Natural killer cell (primary cell): ENCODE measurements around the gene KIRREL3. TPM values are rescaled to one million over a fixed set of nuclear protein-coding genes. Genes with fewer than 3 reads are reported as not detected.

Experiments used
- ATAC-seq, 3 donors: fragments of 150-1000 bp in 2 of 3; fragments of 200-7000 bp in 1 of 3; cut with Tn5 transposase; 1 replicate in 1 of 3; 2 replicates in 2 of 3; pipeline ENCODE4 v1.10.0; 2021; ENCODE audit warnings: mild to moderate bottlenecking in 2 of 3, moderate library complexity in 2 of 3
- DNase-seq, 2 donors: peaks; one replicate each; pipeline versions ENCODE4 v3.0.0 to v3.0.0-alpha.2; 2013 to 2021; ENCODE audit warnings: mixed read lengths in 1 of 2
- H3K27ac ChIP-seq: one replicate; pipeline ENCODE4 v1.5.1; 2013; ENCODE audit warnings: mild to moderate bottlenecking, low read length
- H3K27me3 ChIP-seq: one replicate; pipeline ENCODE4 v1.6.1; 2013; ENCODE audit warnings: low read length; ENCODE audit not compliant: control insufficient read depth, insufficient read depth
- H3K36me3 ChIP-seq: one replicate; pipeline ENCODE4 v1.6.1; 2013; ENCODE audit warnings: low read length; ENCODE audit not compliant: control insufficient read depth, insufficient read depth
- H3K4me1 ChIP-seq: one replicate; pipeline ENCODE4 v1.6.1; 2013; ENCODE audit warnings: low read length; ENCODE audit not compliant: control insufficient read depth, insufficient read depth
- H3K4me3 ChIP-seq: one replicate; pipeline ENCODE4 v1.5.1; 2013; ENCODE audit warnings: low read length
- H3K9me3 ChIP-seq: one replicate; pipeline ENCODE4 v1.6.1; 2013; ENCODE audit warnings: low read length; ENCODE audit not compliant: control insufficient read depth, insufficient read depth
- H3K27ac Mint-ChIP-seq, 2 donors: one replicate each; pipeline ENCODE4 v1.8.0; 2022; ENCODE audit warnings: mild to moderate bottlenecking in 2 of 2, mixed read lengths in 2 of 2, moderate library complexity in 1 of 2
- H3K27me3 Mint-ChIP-seq, 2 donors: one replicate each; pipeline ENCODE4 v1.8.0; 2022; ENCODE audit warnings: low read depth in 2 of 2, mixed read lengths in 2 of 2
- H3K36me3 Mint-ChIP-seq: one replicate; pipeline ENCODE4 v1.8.0; 2022; ENCODE audit warnings: mixed read lengths
- H3K4me1 Mint-ChIP-seq, 2 donors: one replicate each; pipeline ENCODE4 v1.8.0; 2022; ENCODE audit warnings: mixed read lengths in 2 of 2
- H3K4me3 Mint-ChIP-seq: one replicate; pipeline ENCODE4 v1.8.0; 2022; ENCODE audit warnings: mild to moderate bottlenecking, moderate library complexity, mixed read lengths
- H3K9me3 Mint-ChIP-seq, 2 donors: one replicate each; pipeline ENCODE4 v1.8.0; 2022; ENCODE audit warnings: mixed read lengths in 2 of 2
- WGBS: methylation state at CpG from one replicate; pipeline ENCODE4 v1.1.7; 2013; ENCODE audit warnings: missing lambda C conversion rate; ENCODE audit not compliant: insufficient coverage; 5-methylcytosine and 5-hydroxymethylcytosine counted together
- intact Hi-C: fragments of 100-400 bp; cut with micrococcal nuclease; formaldehyde crosslinking; loops from one replicate; pipeline ENCODE4 v1.14.2; 2022
- total RNA-seq, 4 donors: library from RNA; stranded (reverse); fragments of 120-200 nt in 1 of 4; gene quantifications; one replicate each; pipeline versions ENCODE4 v1.2.3 to v1.2.4, GENCODE V29; 2013 to 2022
- TF ChIP-seq, protein P1 (sequence below): fragments of 200-600 bp; IDR thresholded peaks from one replicate; pipeline ENCODE4 v1.8.0; 2022; ENCODE audit warnings: antibody characterized with exemption

Gene KIRREL3
- total RNA-seq, 3 donors from 2014 or later (not counting 1 experiment from before 2014, with no cell fraction given): not detected

DNA sequence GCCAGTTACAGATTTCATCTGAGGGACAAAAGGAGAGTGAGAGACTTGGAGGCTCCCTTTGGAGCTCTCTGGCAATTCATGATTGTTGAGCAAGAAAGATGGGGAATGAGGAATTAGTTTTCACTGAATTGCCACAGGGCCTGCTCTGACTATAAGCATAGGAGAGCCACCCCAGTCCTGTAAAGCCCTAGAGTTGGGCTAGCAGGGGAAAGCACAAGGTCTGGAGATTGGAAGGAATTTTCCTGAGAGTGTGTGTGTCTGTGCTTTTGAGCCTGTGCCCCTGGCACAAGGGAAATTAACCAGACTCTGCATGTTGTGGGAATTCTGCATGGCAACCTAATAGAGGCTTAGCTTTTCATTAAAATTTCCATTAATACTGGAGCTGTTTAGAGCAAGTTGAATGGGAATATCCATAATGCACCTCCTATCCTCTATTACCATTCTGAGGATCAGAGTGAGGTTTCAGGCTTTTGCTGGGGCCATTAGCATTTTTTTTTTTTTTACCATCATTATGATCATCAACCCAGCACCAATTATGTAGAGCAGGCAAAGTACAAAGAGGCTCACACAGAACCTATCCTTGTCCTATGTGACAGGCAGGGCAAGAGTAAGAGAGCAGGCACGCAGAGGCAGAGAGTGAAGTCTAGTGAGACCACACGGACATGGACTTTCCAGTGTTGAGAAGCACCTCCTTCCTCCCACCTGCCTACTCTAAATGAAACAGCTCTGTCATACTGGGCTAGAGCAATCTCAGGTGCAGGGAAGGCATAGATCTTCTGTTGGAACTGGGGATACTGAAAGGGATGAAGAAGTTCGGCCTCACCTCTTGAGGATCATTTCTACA lies 336.6 kb downstream of the KIRREL3 start:
- 85% methylated on average over 2 of the region's 3 CpGs for WGBS
- Histone ChIP-seq H3K36me3 (no peaks in the 10 kb centered on the region), H3K4me3 (no peak overlapping the region), H3K4me1 (no peaks in the 10 kb centered on the region), H3K27me3 (no peaks in the 10 kb centered on the region), H3K9me3 (no peaks in the 10 kb centered on the region), H3K27ac (no peak overlapping the region)
- TF ChIP-seq, protein P1, sequence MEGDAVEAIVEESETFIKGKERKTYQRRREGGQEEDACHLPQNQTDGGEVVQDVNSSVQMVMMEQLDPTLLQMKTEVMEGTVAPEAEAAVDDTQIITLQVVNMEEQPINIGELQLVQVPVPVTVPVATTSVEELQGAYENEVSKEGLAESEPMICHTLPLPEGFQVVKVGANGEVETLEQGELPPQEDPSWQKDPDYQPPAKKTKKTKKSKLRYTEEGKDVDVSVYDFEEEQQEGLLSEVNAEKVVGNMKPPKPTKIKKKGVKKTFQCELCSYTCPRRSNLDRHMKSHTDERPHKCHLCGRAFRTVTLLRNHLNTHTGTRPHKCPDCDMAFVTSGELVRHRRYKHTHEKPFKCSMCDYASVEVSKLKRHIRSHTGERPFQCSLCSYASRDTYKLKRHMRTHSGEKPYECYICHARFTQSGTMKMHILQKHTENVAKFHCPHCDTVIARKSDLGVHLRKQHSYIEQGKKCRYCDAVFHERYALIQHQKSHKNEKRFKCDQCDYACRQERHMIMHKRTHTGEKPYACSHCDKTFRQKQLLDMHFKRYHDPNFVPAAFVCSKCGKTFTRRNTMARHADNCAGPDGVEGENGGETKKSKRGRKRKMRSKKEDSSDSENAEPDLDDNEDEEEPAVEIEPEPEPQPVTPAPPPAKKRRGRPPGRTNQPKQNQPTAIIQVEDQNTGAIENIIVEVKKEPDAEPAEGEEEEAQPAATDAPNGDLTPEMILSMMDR: no peak
- no peaks in the 10 kb centered on the region for H3K36me3 Mint-ChIP-seq
- H3K27ac Mint-ChIP-seq: no peak overlapping the region
- H3K27me3 Mint-ChIP-seq: peaks cover 9 to 43% of the 10 kb centered on the region in 2 donors
- DNase-seq: no peak
- H3K4me1 Mint-ChIP-seq: no peaks in the 10 kb centered on the region
- no peak for ATAC-seq
- intact Hi-C loops: no loop called here
- no peak overlapping the region for H3K4me3 Mint-ChIP-seq
- H3K9me3 Mint-ChIP-seq: no peaks in the 10 kb centered on the region

DNA sequence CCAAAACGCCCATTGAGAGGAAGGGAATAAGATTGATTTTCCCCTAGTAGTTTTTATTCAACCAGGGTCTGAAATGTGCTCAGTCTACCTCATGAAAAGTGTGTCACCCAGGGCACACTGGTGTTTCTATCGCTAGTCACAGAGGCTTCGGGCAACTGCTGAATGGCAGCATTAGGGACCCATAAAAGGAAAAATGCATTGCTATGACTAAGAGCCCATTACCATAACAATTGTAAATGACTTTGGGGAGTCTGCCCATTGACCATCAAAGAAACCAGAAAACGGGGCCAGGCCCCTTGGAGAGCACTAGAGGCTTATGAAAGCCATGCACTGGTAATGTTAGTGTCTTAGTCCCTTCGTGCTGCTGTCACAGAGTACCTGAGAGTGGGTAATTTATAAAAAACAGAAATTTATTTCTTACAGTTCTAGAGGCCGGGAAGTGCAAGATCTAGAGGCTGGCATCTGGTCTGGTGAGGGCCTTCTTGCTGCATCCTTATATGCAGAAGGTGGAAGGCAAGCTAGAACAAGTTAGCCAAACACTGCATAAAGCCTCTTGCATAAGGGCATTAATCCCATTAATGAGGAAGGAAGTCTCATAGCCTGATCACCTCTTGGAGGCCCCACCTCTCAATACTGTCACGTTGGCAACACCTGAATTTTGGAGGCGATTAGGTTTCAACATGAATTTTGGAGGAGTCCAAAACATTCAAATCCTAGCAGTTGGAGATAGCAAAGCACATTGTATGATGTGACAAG lies 338.4 kb downstream of the KIRREL3 start:
- no peaks in the 10 kb centered on the region for H3K36me3 ChIP-seq
- no peaks in the 10 kb centered on the region for H3K4me1 Mint-ChIP-seq
- TF ChIP-seq, protein P1: no peak
- H3K27me3 Mint-ChIP-seq: peaks cover 6 to 36% of the 10 kb centered on the region in 2 donors
- WGBS: 65% methylated on average over 8 of the region's 8 CpGs
- no peak for ATAC-seq
- H3K4me3 ChIP-seq: no peak overlapping the region
- H3K4me3 Mint-ChIP-seq: no peak overlapping the region
- H3K4me1 ChIP-seq: no peaks in the 10 kb centered on the region
- H3K9me3 ChIP-seq: no peaks in the 10 kb centered on the region
- intact Hi-C loops: no loop called here
- no peaks in the 10 kb centered on the region for H3K36me3 Mint-ChIP-seq
- no peak for DNase-seq
- no peak overlapping the region for H3K27ac Mint-ChIP-seq
- no peak overlapping the region for H3K27ac ChIP-seq
- H3K9me3 Mint-ChIP-seq: no peaks in the 10 kb centered on the region
- no peaks in the 10 kb centered on the region for H3K27me3 ChIP-seq

DNA sequence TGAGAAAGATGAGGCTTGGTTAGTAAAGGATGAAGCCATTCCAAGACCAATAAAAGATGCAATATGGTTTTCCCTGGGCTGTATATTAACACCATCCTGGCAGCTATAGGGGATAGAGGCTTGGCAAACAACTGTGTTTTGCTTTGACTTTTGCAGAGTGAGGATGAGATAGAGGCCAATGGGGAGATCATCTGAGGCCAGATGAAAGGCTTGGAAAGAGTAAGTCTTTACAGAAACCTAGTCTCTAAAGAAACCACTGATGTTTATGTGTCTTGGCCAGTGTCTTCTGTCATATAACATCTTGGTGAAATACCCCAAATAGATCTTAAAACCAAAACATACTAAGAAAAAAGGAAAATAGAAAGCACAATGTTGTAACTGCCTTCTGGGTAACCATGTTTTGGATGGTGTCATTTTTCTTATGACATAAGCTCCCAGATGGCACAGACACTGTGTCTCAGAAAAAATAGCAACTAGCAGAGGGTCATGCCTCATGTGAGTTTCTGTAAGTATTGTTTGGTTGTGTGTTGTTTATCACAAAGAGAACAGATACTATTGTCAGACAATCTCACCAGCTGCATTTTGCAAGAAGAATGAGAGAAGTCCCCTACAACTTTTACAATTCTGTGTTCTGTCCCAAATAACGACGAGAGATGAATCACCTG lies 339.7 kb downstream of the KIRREL3 start:
- DNase-seq (no peak), ATAC-seq (no peak)
- peaks cover 3 to 30% of the 10 kb centered on the region in 2 donors for H3K27me3 Mint-ChIP-seq
- H3K36me3 Mint-ChIP-seq: no peaks in the 10 kb centered on the region
- no peaks in the 10 kb centered on the region for H3K27me3 ChIP-seq
- no peak overlapping the region for H3K27ac ChIP-seq
- H3K4me1 ChIP-seq: no peaks in the 10 kb centered on the region
- TF ChIP-seq, protein P1: no peak
- WGBS: 82% methylated on average over 2 of the region's 2 CpGs
- no peaks in the 10 kb centered on the region for H3K4me1 Mint-ChIP-seq
- H3K4me3 Mint-ChIP-seq: no peak overlapping the region
- H3K27ac Mint-ChIP-seq: no peak overlapping the region
- H3K9me3 Mint-ChIP-seq: no peaks in the 10 kb centered on the region
- H3K36me3 ChIP-seq: no peaks in the 10 kb centered on the region
- intact Hi-C loops: no loop called here
- no peaks in the 10 kb centered on the region for H3K9me3 ChIP-seq
- H3K4me3 ChIP-seq: no peak overlapping the region
